Right hindlimb (tissue), 1 donor: Measurements from ENCODE around the gene ITCH.
"Not testable (repeated sequence)": the region's sequence is repeated elsewhere in the genome, so short reads cannot be mapped to it uniquely, and the experiment has no call there.

Source experiments
- DNase-seq: peaks from one replicate; pipeline ENCODE4 v3.0.0-alpha.2; 2018

ITCH gene

GRCh38 chr20:34344238-34344637, 18.8 kb upstream of the ITCH start:
- DNase-seq, result no peak

DNA sequence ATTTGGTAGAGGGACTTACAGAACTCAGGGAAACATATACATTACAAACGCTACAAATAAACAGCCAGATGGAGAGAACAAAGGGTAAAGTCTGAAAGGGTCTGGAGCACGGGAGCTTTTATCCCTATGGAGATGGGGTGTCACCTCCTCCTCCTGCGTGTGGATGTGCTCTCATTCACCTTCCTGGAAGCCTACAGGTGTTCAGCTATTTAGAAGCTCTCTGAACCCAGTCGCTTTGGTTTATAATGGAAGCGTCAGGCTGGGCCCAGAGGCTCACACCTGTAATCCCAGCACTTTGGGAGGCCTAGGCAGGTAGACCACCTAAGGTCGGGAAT, 17.7 kb upstream of the ITCH start:
- no peak for DNase-seq

DNA sequence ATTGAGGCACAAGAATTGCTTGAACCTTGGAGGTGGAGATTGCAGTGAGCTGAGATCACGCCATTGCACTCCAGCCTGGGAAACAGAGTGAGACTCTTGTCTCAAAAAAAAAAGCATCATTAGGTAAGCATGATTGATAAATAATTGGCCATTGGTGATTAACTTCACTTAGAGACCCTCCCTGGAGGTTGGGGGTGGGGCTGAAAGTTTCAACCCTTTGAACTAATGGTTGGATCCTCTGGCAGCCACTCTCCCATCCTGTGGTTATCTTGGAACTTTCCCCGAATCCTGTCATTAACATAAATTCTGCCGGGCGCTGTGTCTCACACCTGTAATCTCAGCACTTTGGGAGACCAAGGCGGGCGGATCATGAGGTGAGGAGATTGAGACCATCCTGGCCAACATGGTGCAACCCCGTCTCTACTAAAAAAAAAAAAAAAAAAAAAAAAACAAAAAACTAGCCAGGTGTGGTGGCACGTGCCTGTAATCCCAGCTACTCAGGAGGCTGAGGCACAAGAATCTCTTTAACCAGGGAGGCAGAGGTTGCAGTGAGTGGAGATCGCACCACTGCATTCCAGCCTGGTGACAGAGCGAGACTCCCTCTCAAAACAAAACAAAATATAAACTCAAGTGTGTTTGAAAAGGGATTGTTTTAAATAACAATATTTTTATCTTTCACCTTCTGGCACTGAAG, 17.1 kb upstream of the ITCH start:
- DNase-seq, result not testable (repeated sequence)

GRCh38 chr20:34346533-34346865, 16.6 kb upstream of the ITCH start:
- DNase-seq, result not testable (repeated sequence)

- no peak for DNase-seq
These were observed 15.5 kb upstream of the ITCH start for GRCh38 chr20:34347571-34347970.

DNA sequence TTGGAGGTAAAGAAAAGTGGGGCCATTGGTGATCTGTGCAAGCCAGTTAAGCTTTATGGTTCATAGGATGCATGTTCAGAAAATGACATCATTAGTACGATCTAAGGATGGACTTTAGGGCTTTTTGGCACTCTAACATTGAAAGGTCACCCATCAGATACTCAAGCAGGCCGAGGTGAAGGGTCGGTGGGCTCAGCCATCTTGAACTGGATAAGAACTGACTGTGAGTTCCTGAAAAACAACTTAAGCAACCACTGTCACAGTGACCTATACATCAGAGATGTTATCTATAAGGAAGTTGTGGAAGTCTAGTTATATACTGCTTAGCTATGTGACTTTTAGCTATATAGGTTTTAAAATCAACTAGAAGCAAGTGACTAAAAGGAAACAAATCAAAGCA, 13.0 kb upstream of the ITCH start:
- no peak for DNase-seq

DNA sequence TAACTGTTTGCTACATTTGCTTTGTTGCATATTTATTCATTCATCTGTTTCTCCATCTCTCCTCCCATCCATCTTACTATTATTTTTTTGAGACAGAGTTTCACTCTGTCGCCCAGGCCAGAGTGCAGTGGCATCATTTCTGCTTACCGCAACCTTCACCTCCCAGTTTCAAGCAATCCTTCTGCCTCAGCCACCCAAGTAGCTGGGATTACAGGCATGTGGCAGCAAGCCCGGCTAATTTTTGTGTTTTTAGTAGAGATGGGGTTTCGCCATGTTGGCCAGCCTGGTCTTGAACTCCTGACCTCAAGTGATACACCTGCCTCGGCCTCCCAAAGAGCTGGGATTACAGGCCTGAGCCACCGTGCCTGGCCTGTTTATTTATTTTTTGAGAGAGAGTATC, 9.6 kb upstream of the ITCH start:
- DNase-seq, result not testable (repeated sequence)

DNA sequence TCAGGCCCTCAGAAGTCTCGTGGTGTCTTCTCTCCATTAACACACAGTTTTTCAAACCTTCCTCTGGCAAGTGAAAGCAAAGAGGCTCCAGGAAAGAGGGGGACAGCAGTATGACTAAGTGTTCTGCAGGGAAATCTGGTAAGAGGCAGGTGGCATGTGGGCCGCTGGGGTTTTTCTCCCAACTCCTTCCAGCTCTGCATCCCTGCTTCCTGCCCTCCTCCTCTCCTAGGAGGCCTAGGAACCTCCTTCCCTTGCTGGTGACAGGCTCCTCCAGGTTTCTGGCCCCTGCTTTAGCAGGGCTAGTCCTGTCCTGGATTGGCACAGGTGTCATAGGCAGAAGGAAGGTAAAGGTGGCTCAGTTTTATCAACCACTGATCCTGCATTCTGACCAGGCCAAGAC, 7.6 kb upstream of the ITCH start:
- DNase-seq, result no peak

- not testable (repeated sequence) for DNase-seq
These were observed 3.3 kb upstream of the ITCH start for GRCh38 chr20:34359729-34360128.

- no peak for DNase-seq
These were observed 491 bp upstream of the ITCH start for GRCh38 chr20:34362502-34363061.

DNA sequence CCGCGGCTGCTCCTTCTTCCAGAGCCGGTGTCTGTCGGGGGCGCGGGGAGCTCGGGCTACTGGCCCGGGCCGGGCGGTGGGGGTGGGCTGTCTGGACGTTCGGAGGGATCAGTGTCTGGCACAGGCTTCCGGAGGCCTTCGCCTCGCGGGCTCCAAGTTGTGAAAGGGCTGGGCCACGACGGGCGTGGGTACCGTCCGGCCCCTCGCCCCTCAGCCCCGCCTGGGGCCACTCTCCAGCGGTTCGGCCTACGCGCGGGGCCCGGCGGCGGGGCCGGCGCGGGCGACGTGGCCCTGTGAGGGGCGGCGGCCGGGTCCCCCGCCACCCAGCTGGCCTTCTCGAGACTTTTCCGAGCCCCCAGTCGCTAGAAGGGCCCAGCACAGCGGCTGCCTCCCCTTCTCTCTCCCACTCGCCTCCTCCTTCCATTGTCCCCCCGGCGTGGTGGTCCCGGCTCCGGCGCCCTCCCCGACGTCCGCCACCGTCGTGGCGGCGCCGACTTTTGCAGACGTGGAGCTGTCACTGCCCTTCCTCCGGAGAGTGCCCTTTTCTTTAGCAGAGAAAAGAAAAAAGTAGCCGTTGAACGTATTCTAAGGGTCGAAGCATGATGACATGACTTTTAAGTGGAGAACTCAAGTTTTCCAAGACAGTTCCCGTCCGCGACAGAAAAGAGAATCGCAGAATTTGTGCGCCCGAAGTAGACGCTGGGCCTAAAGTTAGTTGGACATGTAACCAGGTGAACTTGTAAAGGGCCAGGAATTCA, 571 bp downstream of the ITCH start:
- DNase-seq, result peak; percentile 72

DNA sequence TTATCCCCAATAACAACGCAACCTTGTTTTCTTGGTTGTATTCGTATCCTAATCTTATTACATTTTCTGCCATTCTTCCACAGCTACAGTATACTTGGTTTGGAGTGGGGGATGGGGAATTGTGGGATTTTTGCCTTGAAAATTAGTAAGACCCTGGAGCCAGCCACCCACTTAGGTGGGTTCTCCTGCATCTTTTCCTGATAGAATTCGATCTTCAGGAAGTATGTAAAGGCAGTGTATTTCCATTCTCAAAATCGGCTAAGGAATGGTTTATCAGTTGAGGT, 1.1 kb downstream of the ITCH start:
- DNase-seq, result no peak

DNA sequence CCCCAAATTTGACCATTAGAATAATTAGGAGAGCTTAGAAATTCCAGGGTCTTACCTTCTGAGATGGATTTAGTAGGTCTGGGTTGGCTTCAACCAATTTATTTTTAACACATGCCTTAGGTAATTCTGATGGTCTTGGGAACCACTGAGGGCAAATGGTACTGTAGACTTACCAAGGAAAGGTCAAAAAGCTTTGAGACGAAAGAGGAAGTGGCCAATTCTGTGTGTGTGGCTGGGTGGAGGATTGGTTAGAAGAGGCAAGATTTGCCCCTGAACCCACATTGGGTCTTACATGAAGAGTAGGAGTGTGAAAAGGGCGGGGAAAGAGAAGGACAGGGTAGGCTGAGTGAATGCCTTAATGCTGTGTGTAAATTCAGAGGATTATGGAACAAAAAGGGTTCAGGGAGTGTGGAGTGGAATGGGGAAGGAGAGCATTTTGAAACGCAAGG, 2.7 kb downstream of the ITCH start:
- no peak for DNase-seq

GRCh38 chr20:34367155-34367554, 4.1 kb downstream of the ITCH start:
- DNase-seq, result no peak

- DNase-seq, result not testable (repeated sequence)
These were observed 4.8 kb downstream of the ITCH start for GRCh38 chr20:34367911-34368310.

GRCh38 chr20:34368547-34368946, 5.5 kb downstream of the ITCH start:
- DNase-seq, result no peak

DNA sequence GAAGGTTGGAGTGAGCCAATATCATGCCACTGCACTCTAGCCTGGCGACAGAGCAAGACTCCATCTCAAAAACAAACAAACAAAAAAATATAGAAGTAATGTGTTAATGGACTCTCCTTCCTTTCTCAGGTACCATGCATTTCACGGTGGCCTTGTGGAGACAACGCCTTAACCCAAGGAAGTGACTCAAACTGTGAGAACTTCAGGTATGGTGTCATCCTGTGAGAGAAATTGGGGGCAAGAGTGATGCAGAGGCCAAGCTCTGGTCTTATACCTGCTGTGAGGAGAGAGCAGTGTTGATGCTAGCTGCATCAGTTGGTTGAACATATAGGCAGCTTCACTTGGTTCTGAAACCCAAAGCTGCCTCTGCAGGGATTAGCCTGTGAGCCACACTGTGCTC, 6.2 kb downstream of the ITCH start:
- no peak for DNase-seq

- DNase-seq, result no peak
These were observed 7.0 kb downstream of the ITCH start for GRCh38 chr20:34370062-34370461.

GRCh38 chr20:34373445-34373844, 10.4 kb downstream of the ITCH start:
- DNase-seq, result no peak

DNA sequence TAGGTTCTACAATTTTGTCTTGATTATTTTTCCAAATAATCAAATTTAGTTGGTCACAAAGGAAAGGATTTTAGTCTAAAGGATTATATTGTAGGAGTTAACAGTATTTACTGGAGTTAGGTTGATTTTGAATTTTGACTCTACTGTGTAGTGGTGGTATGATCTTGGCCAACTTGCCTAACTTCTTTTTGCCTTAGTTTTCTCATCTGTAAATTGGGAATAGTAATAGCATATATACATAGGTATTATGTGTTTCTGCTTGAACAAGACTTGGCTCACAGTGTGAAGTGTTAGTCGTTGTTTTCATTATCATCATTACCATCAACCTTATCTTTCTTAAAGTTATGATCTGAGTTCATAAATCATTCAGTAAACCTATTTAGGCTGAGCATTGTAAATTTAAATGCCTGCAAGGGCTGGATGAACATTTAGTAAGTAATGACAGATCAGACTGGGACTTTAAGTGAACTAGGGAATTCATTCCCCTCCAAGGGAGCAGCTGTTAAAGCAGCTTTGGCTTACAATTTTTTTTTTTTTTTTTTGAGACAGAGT, 11.2 kb downstream of the ITCH start:
- no peak for DNase-seq

GRCh38 chr20:34375977-34376430, 12.9 kb downstream of the ITCH start:
- DNase-seq, result no peak

GRCh38 chr20:34377072-34377847, 14.2 kb downstream of the ITCH start:
- DNase-seq, result no peak

- DNase-seq, result no peak
These were observed 19.1 kb downstream of the ITCH start for GRCh38 chr20:34382174-34382573.
